Jurkat, Clone E6-1 (cell line): ENCODE data around the gene UNC45A. TPM values are rescaled to one million over a fixed set of nuclear protein-coding genes. Genes with fewer than 3 reads are reported as not detected.
"Not testable (repeated sequence)": the region's sequence is repeated elsewhere in the genome, so short reads cannot be mapped to it uniquely, and the experiment has no call there.

Source experiments
- DNase-seq: peaks from one replicate; pipeline ENCODE4 v3.0.0-alpha.2; 2011; ENCODE audit warnings: low read depth, low spot score
- H3K4me3 ChIP-seq: 2 replicates; pipeline ENCODE4 v1.5.1; 2011; ENCODE audit warnings: mild to moderate bottlenecking, low read length, control low read depth, moderate library complexity
- polyA plus RNA-seq: library from polyadenylated mRNA; unstranded; fragments of >200 nt; gene quantifications from one replicate; pipeline ENCODE4 v1.2.1, GENCODE V29; 2012; ENCODE audit warnings: missing spikeins; ENCODE audit not compliant: insufficient read length, insufficient read depth

Gene UNC45A
- 53.8 TPM for polyA plus RNA-seq

- peak; percentile 81 for DNase-seq
- peak within 1 kb of the TSS; percentile 72 for H3K4me3 ChIP-seq
These were observed at the start of gene UNC45A for GRCh38 chr15:90934949-90935751. Gene UNC45A (plus strand): TSS chr15:90935285. CDS start chr15:90935325, 40 bp downstream.

- no peak overlapping the region for H3K4me3 ChIP-seq
- DNase-seq, result no peak
These were observed 49.4 kb upstream of the UNC45A start for GRCh38 chr15:90885432-90886290.

- no peak overlapping the region for H3K4me3 ChIP-seq
- DNase-seq, result no peak
These were observed 48.8 kb upstream of the UNC45A start for GRCh38 chr15:90886291-90886614.

- no peak for DNase-seq
- H3K4me3 ChIP-seq, result no peak overlapping the region
These were observed 48.0 kb upstream of the UNC45A start for GRCh38 chr15:90887037-90887481.

GRCh38 chr15:90889313-90889730, 45.8 kb upstream of the UNC45A start:
- DNase-seq, result peak; percentile 67
- no peak overlapping the region for H3K4me3 ChIP-seq

- peak; percentile 44 for DNase-seq
- no peak overlapping the region for H3K4me3 ChIP-seq
These were observed 45.2 kb upstream of the UNC45A start for GRCh38 chr15:90889736-90890456.

- no peak overlapping the region for H3K4me3 ChIP-seq
- no peak for DNase-seq
These were observed 44.2 kb upstream of the UNC45A start for GRCh38 chr15:90890839-90891238.

GRCh38 chr15:90891346-90891949, 43.6 kb upstream of the UNC45A start:
- H3K4me3 ChIP-seq, result no peak overlapping the region
- DNase-seq, result no peak

- DNase-seq, result no peak
- H3K4me3 ChIP-seq, result no peak overlapping the region
These were observed 43.1 kb upstream of the UNC45A start for GRCh38 chr15:90892023-90892422.

GRCh38 chr15:90892498-90893174, 42.4 kb upstream of the UNC45A start:
- DNase-seq, result no peak
- H3K4me3 ChIP-seq, result peak overlapping the region; percentile 90

- peak overlapping the region; percentile 90 for H3K4me3 ChIP-seq
- DNase-seq, result peak; percentile 79
These were observed 41.7 kb upstream of the UNC45A start for GRCh38 chr15:90893175-90894090.

- no peak overlapping the region for H3K4me3 ChIP-seq
- DNase-seq, result no peak
These were observed 39.4 kb upstream of the UNC45A start for GRCh38 chr15:90895571-90896117.

GRCh38 chr15:90897131-90897655, 37.9 kb upstream of the UNC45A start:
- DNase-seq, H3K4me3 ChIP-seq: not testable (repeated sequence)

GRCh38 chr15:90901175-90902039, 33.7 kb upstream of the UNC45A start:
- no peak for DNase-seq
- peak overlapping the region; percentile 76 for H3K4me3 ChIP-seq

- peak; percentile 67 for DNase-seq
- peak overlapping the region; percentile 76 for H3K4me3 ChIP-seq
These were observed 32.8 kb upstream of the UNC45A start for GRCh38 chr15:90902040-90902839.
